ENCODE results near the gene CDCA4.
"Not testable (repeated sequence)": the region's sequence is repeated elsewhere in the genome, so short reads cannot be mapped to it uniquely, and the experiment has no call there.

- not testable (repeated sequence) for TF ChIP-seq CTCF, POLR2A (IDR thresholded peaks at IDR 0.05)
These were observed 11.6 kb upstream of the CDCA4 start for GRCh38 chr14:105032451-105032901.

Measured in esophagus squamous epithelium (tissue), 4 donors.